ENCODE results near the gene RUNX1. TPM values are rescaled to one million over a fixed set of nuclear protein-coding genes. Genes with fewer than 3 reads are reported as not detected.

Gene RUNX1
- total RNA-seq, 2 donors from 2014 or later = 21.3 to 23.0 TPM

DNA sequence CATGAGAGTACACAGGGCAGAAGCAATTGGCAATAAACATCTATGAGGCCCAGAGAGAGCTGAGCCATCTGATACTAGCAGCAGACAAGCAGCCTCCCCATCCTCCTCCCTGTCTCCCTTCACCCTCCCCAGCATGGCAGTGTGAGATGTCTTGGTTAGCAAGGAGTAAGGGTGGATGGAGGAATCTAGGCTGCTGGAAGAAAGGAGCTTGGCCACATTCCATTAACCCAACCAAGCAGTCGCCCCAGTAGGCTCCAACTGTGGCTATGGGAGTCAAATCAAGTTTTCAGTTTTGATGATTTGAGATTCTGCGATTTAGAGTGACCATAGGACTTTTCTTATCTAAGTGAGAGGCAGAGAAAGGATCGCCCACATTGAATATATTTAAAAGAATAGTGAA, 12.9 kb upstream of the RUNX1 start:
- H3K36me3 ChIP-seq = no peaks in the 10 kb centered on the region
- H3K27me3 ChIP-seq = no peaks in the 10 kb centered on the region
- H3K27ac ChIP-seq = no peak overlapping the region
- intact Hi-C loops (cut with DNase I) = no loop called here
- H3K9me3 ChIP-seq = no peaks in the 10 kb centered on the region
- H3K9ac ChIP-seq (ENCODE audit: low read depth in 2 of 2, low read length in 2 of 2) = no peak overlapping the region
- DNase-seq = no peak
- H3K4me3 ChIP-seq = no peak overlapping the region
- TF ChIP-seq, protein P1, sequence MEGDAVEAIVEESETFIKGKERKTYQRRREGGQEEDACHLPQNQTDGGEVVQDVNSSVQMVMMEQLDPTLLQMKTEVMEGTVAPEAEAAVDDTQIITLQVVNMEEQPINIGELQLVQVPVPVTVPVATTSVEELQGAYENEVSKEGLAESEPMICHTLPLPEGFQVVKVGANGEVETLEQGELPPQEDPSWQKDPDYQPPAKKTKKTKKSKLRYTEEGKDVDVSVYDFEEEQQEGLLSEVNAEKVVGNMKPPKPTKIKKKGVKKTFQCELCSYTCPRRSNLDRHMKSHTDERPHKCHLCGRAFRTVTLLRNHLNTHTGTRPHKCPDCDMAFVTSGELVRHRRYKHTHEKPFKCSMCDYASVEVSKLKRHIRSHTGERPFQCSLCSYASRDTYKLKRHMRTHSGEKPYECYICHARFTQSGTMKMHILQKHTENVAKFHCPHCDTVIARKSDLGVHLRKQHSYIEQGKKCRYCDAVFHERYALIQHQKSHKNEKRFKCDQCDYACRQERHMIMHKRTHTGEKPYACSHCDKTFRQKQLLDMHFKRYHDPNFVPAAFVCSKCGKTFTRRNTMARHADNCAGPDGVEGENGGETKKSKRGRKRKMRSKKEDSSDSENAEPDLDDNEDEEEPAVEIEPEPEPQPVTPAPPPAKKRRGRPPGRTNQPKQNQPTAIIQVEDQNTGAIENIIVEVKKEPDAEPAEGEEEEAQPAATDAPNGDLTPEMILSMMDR (IDR thresholded peaks at IDR 0.05) = no peak
- no peaks in the 10 kb centered on the region for H3K4me1 ChIP-seq

DNA sequence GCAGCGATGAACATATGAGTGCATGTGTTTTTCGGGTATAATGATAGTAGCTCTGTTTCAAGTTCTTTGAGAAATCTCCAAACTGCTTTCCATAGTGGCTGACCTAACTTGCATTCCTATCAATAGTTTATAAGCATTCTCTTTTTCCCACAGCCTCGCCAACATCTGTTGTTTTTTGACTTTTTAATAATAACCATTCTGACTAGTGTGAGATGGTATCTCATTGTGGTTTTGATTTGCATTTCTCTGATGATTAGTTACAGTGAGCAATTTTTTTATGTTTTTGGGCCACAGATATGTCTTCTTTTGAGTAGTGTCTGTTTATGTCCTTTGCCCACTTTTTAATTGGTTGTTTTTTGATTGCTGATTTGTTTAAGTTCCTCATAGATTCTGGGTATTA, 10.6 kb upstream of the RUNX1 start:
- Histone ChIP-seq H3K9me3 (no peaks in the 10 kb centered on the region), H3K4me1 (no peaks in the 10 kb centered on the region), H3K9ac (ENCODE audit: low read depth in 2 of 2, low read length in 2 of 2) (no peak overlapping the region), H3K36me3 (no peaks in the 10 kb centered on the region), H3K27me3 (no peaks in the 10 kb centered on the region), H3K27ac (no peak overlapping the region), H3K4me3 (no peak overlapping the region)
- DNase-seq = no peak
- TF ChIP-seq, protein P1 (IDR thresholded peaks at IDR 0.05) = no peak
- intact Hi-C loops (cut with DNase I) = loop anchor here (10.0 kb wide), 1 partner anchor 885 kb away; no protein-coding TSS in a partner anchor

DNA sequence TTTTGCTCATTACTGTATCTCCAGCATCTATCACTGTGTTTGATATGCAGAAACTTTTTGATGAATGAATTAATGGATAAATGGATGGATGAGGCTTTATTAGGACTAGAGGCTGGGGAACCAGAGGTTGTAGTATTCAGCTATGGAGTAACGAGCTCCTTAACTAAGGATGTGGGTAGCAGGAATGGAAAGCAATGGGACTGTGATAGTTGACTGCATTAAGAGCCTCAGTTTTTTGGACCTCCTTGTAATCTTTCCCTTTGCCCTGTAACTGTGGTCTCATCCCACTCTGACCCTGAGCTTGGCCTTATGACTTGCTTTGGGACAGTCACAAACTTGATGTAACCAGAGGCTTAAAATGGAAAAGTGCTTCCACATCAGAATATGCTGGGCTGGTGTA, 9.0 kb upstream of the RUNX1 start:
- Histone ChIP-seq H3K4me1 (no peaks in the 10 kb centered on the region), H3K9me3 (no peaks in the 10 kb centered on the region), H3K27me3 (no peaks in the 10 kb centered on the region), H3K27ac (no peak overlapping the region), H3K36me3 (no peaks in the 10 kb centered on the region), H3K9ac (ENCODE audit: low read depth in 2 of 2, low read length in 2 of 2) (no peak overlapping the region), H3K4me3 (no peak overlapping the region)
- no peak for DNase-seq
- TF ChIP-seq, protein P1 (IDR thresholded peaks at IDR 0.05) = no peak
- intact Hi-C loops (cut with DNase I) = loop anchor here (10.0 kb wide), 1 partner anchor 887 kb away; no protein-coding TSS in a partner anchor

DNA sequence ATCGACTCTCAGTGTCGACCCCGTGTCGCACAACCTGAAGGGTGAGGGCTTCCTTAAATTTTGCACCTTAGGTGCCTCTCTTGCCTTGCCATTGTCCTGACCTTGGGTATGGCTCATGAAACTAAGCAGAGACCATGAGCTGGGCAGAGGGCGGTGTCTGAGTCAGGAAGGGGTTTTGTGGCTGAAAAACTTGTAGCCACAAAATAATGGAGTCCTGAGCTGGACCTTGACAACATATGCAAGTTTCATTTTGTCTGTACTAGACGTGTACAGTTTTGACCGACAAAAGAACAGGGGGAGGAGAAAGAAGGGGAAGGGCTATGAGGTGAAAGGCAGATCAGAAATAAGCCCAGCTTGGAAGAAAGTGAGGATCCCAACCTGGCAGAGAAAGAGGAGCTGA, 8.3 kb upstream of the RUNX1 start:
- no peaks in the 10 kb centered on the region for H3K36me3 ChIP-seq
- TF ChIP-seq, protein P1 (IDR thresholded peaks at IDR 0.05) = no peak
- no peaks in the 10 kb centered on the region for H3K9me3 ChIP-seq
- no peaks in the 10 kb centered on the region for H3K27me3 ChIP-seq
- DNase-seq = no peak
- no peak overlapping the region for H3K4me3 ChIP-seq
- H3K27ac ChIP-seq = no peak overlapping the region
- H3K9ac ChIP-seq (ENCODE audit: low read depth in 2 of 2, low read length in 2 of 2) = no peak overlapping the region
- intact Hi-C loops (cut with DNase I) = loop anchor here (10.0 kb wide), 1 partner anchor 887 kb away; no protein-coding TSS in a partner anchor
- no peaks in the 10 kb centered on the region for H3K4me1 ChIP-seq

DNA sequence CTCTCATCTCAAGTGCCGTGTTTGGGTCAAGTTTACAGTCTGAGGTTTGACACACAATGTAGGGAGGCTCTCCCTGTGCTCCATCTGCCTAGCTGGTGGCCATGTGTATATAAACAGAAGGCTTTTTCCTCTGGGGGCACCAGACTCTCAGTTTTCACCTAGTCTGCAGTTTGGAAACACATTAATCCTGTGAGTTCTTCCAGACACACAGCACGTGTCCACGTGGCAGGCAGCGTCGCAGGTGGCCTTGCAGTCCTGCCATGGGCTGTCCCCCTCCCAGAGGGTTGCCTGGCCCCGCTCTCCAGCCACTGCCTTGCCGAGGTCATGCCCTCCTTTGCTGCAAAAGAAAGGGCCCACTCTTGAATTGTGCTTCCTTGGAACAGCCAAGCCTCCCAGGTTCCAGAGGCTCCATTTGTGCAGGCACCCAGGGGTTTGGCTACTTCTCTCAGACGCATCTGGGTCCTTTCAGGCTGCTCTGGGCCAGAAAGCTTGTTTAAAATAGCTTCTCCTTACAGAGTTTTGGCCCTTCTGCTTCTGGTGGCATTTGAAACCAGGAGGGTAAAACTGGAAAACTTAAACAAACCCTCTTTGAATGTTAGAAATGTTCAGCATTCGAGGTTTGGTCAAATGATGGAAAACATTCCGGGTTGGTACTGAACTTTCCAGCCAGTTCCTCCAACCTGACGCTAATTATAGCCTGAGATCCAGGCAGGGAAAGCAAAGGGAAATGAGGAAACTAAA, 4.4 kb upstream of the RUNX1 start:
- TF ChIP-seq, protein P1 (IDR thresholded peaks at IDR 0.05) = no peak
- DNase-seq = no peak
- no peaks in the 10 kb centered on the region for H3K27me3 ChIP-seq
- no peak overlapping the region for H3K9ac ChIP-seq (ENCODE audit: low read depth in 2 of 2, low read length in 2 of 2)
- no peak overlapping the region for H3K27ac ChIP-seq
- H3K36me3 ChIP-seq = no peaks in the 10 kb centered on the region
- H3K9me3 ChIP-seq = no peaks in the 10 kb centered on the region
- intact Hi-C loops (cut with DNase I) = loop anchor here (5.0 to 10.0 kb wide), 2 partner anchors 349 to 891 kb away; no protein-coding TSS in a partner anchor
- H3K4me3 ChIP-seq = no peak overlapping the region
- H3K4me1 ChIP-seq = peaks cover 5% of the 10 kb centered on the region
